Breast epithelium (tissue), 4 donors: ENCODE results near the gene MGAM2. TPM values are rescaled to one million over a fixed set of nuclear protein-coding genes. Genes with fewer than 3 reads are reported as not detected.

Experiments
- DNase-seq, 2 donors: peaks; one replicate each; pipeline ENCODE4 v3.0.0-alpha.2; 2019; ENCODE audit warnings: low spot score in 2 of 2
- H3K27ac ChIP-seq, 2 donors: fragments of 200-600 bp; sonication (generic) in 1 of 2; one replicate each; pipeline ENCODE4 v1.5.1; 2016 to 2019; ENCODE audit warnings: mild to moderate bottlenecking in 1 of 2
- H3K27me3 ChIP-seq, 2 donors: fragments of 200-600 bp; sonication (generic) in 1 of 2; one replicate each; pipeline versions ENCODE4 v1.5.1 to v1.6.0; 2017 to 2019; ENCODE audit warnings: control low read depth in 1 of 2, mild to moderate bottlenecking in 1 of 2
- H3K36me3 ChIP-seq: fragments of 200-600 bp; one replicate; pipeline ENCODE4 v1.5.1; 2019
- H3K4me1 ChIP-seq, 2 donors: fragments of 200-600 bp; sonication (generic); one replicate each; pipeline ENCODE4 v1.5.1; 2016 to 2019; ENCODE audit warnings: control low read depth in 1 of 2
- H3K4me3 ChIP-seq, 3 donors: fragments of 200-600 bp; sonication (generic); 1 replicate in 2 of 3; 2 replicates in 1 of 3; pipeline ENCODE4 v1.5.1; 2016 to 2019; ENCODE audit warnings: mild to moderate bottlenecking in 3 of 3, moderate library complexity in 2 of 3
- H3K9me3 ChIP-seq, 2 donors: fragments of 200-600 bp; sonication (generic) in 1 of 2; one replicate each; pipeline ENCODE4 v1.5.1; 2016 to 2019; ENCODE audit warnings: control low read depth in 1 of 2
- CTCF ChIP-seq, 3 donors: fragments of 450-650 bp; IDR thresholded peaks; one replicate each; pipeline ENCODE4 v1.5.1; 2016 to 2017; ENCODE audit warnings: antibody characterized with exemption in 3 of 3, mild to moderate bottlenecking in 3 of 3, moderate library complexity in 3 of 3
- POLR2A ChIP-seq: fragments of 450-650 bp; IDR thresholded peaks from one replicate; pipeline ENCODE4 v1.6.1; 2016; ENCODE audit warnings: antibody characterized with exemption, mild to moderate bottlenecking, moderate library complexity
- POLR2AphosphoS5 ChIP-seq, 3 donors: sonication (generic); formaldehyde crosslinking; IDR thresholded peaks; one replicate each; pipeline ENCODE4 v1.6.1; 2017; ENCODE audit warnings: antibody characterized with exemption in 3 of 3
- intact Hi-C: fragments of 100-400 bp; cut with DNase I; formaldehyde crosslinking; loops from one replicate; pipeline ENCODE4 v1.15.1; 2023; ENCODE audit warnings: low total_unique reads
- total RNA-seq, 3 donors: library from RNA; depleted of rRNA; stranded (reverse); fragments of >200 nt; gene quantifications; one replicate each; pipeline ENCODE4 v1.1.0, GENCODE V29; 2016

Gene MGAM2
- total RNA-seq, 3 donors from 2014 or later, result under 0.01 to 2.9 (median 2.3) TPM

- H3K27me3 ChIP-seq, result no peaks in the 10 kb centered on the region
- H3K9me3 ChIP-seq, result no peaks in the 10 kb centered on the region
- intact Hi-C loops, result no loop called here
- TF ChIP-seq POLR2A, result no peak
- no peak for TF ChIP-seq CTCF (IDR thresholded peaks at IDR 0.05)
- no peaks in the 10 kb centered on the region for H3K4me1 ChIP-seq
- H3K36me3 ChIP-seq, result no peaks in the 10 kb centered on the region
- H3K4me3 ChIP-seq, result no peak overlapping the region
- no peak overlapping the region for H3K27ac ChIP-seq
- DNase-seq, result no peak
These were observed 47.4 kb downstream of the MGAM2 start for GRCh38 chr7:142158736-142159496.

- Histone ChIP-seq H3K4me1 (no peaks in the 10 kb centered on the region), H3K27ac (no peak overlapping the region), H3K4me3 (no peak overlapping the region), H3K27me3 (no peaks in the 10 kb centered on the region), H3K36me3 (no peaks in the 10 kb centered on the region), H3K9me3 (no peaks in the 10 kb centered on the region)
- DNase-seq, result no peak
- intact Hi-C loops, result no loop called here
- TF ChIP-seq POLR2AphosphoS5 (IDR thresholded peaks at IDR 0.05), result no peak
These were observed 50.4 kb downstream of the MGAM2 start for GRCh38 chr7:142161921-142162320.

- H3K4me3 ChIP-seq, result no peak overlapping the region
- TF ChIP-seq POLR2A, result no peak
- TF ChIP-seq CTCF (IDR thresholded peaks at IDR 0.05), result no peak
- no peak for TF ChIP-seq POLR2AphosphoS5 (IDR thresholded peaks at IDR 0.05)
- H3K27ac ChIP-seq, result no peak overlapping the region
- no peaks in the 10 kb centered on the region for H3K4me1 ChIP-seq
- no peaks in the 10 kb centered on the region for H3K27me3 ChIP-seq
- H3K9me3 ChIP-seq, result no peaks in the 10 kb centered on the region
- no peaks in the 10 kb centered on the region for H3K36me3 ChIP-seq
- DNase-seq, result no peak
- intact Hi-C loops, result no loop called here
These were observed 57.2 kb downstream of the MGAM2 start for GRCh38 chr7:142168746-142169145.

GRCh38 chr7:142172932-142173331 lies 61.4 kb downstream of the MGAM2 start:
- DNase-seq, result no peak
- intact Hi-C loops, result no loop called here
- H3K27ac ChIP-seq, result no peak overlapping the region
- H3K36me3 ChIP-seq, result no peaks in the 10 kb centered on the region
- TF ChIP-seq CTCF (IDR thresholded peaks at IDR 0.05) (no peak), POLR2AphosphoS5 (IDR thresholded peaks at IDR 0.05) (no peak), POLR2A (no peak)
- no peaks in the 10 kb centered on the region for H3K27me3 ChIP-seq
- no peak overlapping the region for H3K4me3 ChIP-seq
- H3K9me3 ChIP-seq, result no peaks in the 10 kb centered on the region
- H3K4me1 ChIP-seq, result no peaks in the 10 kb centered on the region

- Histone ChIP-seq H3K27ac (no peak overlapping the region), H3K9me3 (no peaks in the 10 kb centered on the region), H3K27me3 (no peaks in the 10 kb centered on the region), H3K4me3 (no peak overlapping the region), H3K36me3 (no peaks in the 10 kb centered on the region), H3K4me1 (no peaks in the 10 kb centered on the region)
- TF ChIP-seq POLR2A (no peak), CTCF (IDR thresholded peaks at IDR 0.05) (no peak), POLR2AphosphoS5 (IDR thresholded peaks at IDR 0.05) (no peak)
- intact Hi-C loops, result no loop called here
- no peak for DNase-seq
These were observed 62.9 kb downstream of the MGAM2 start for GRCh38 chr7:142174441-142174840.
